Adrenal gland (tissue), 5 donors: Measurements from ENCODE around the gene ZNF438.

Experiments
- CTCF ChIP-seq, 6 experiments: fragments of 450-650 bp in 4 of 6; fragments of 200-600 bp in 2 of 6; sonication (generic) in 1 of 6; IDR thresholded peaks; 1 replicate in 5 of 6; 2 replicates in 1 of 6; pipeline versions ENCODE4 v1.5.1 to v1.8.0; 2016 to 2021; ENCODE audit warnings: antibody characterized with exemption in 6 of 6, mild to moderate bottlenecking in 2 of 6, moderate library complexity in 1 of 6
- POLR2A ChIP-seq, 2 donors: fragments of 450-650 bp; IDR thresholded peaks; one replicate each; pipeline ENCODE4 v1.6.1; 2017; ENCODE audit warnings: antibody characterized with exemption in 2 of 2, mild to moderate bottlenecking in 2 of 2, moderate library complexity in 1 of 2
- donor health status: DM: no; HTN: no; CAD: no.

- no peak for TF ChIP-seq CTCF (IDR thresholded peaks at IDR 0.05)
- no peak for TF ChIP-seq POLR2A (IDR thresholded peaks at IDR 0.05)
These were observed 101.7 kb downstream of the ZNF438 start for GRCh38 chr10:30929901-30930520.
